Endothelial cell of umbilical vein (primary cell): Measurements from ENCODE around the gene SNUPN. TPM values are rescaled to one million over a fixed set of nuclear protein-coding genes. Genes with fewer than 3 reads are reported as not detected.

Experiments
- BruUV-seq: library from RNA; stranded (reverse); fragments of 400-500 nt; replicated peaks from 2 replicates; lab custom pipeline; 2021; lab: Mats Ljungman, UMichigan
- CTCF ChIA-PET: fragments of 300-600, 350-600 bp; sonication (Branson Sonifier 250); formaldehyde crosslinking; loops from one replicate; lab custom pipeline; 2021; ENCODE audit warnings: antibody characterized with exemption, inconsistent platforms; lab: Charles Lee
- POLR2A ChIA-PET: fragments of 300-600, 350-600 bp; sonication (Branson Sonifier 250); formaldehyde crosslinking; loops from one replicate; lab custom pipeline; 2021; ENCODE audit warnings: antibody characterized with exemption, inconsistent platforms; lab: Charles Lee
- DNase-seq: peaks from one replicate; pipeline ENCODE4 v3.0.0-alpha.2; 2011; ENCODE audit warnings: low read depth, low spot score
- FAIRE-seq: peaks from 2 replicates; lab custom pipeline; 2011; peaks lifted over from hg19 to GRCh38; lab: Jason Lieb, UNC
- H2AFZ ChIP-seq: 2 replicates; pipeline ENCODE4 v1.6.0; 2012; ENCODE audit warnings: low read depth, low read length, control low read depth, inconsistent platforms
- H3K27ac ChIP-seq: 2 replicates; pipeline ENCODE4 v1.5.1; 2011; ENCODE audit warnings: low read depth, mild to moderate bottlenecking, control low read depth, low read length, moderate library complexity; ENCODE audit not compliant: insufficient read depth
- H3K27me3 ChIP-seq, 2 experiments: 2 replicates each; pipeline versions ENCODE4 v1.6.0 to v1.6.1; 2011; ENCODE audit warnings: low read length in 2 of 2, mixed read lengths in 1 of 2; ENCODE audit not compliant: control insufficient read depth in 2 of 2, insufficient read depth in 2 of 2
- H3K36me3 ChIP-seq, 2 experiments: 2 replicates in 1 of 2; 3 replicates in 1 of 2; pipeline ENCODE4 v1.5.1; 2011; ENCODE audit warnings: low read length in 2 of 2, mild to moderate bottlenecking in 1 of 2, moderate library complexity in 1 of 2; ENCODE audit not compliant: control insufficient read depth in 2 of 2, insufficient read depth in 2 of 2; ENCODE audit errors: extremely low read depth in 1 of 2
- H3K4me1 ChIP-seq: 3 replicates; pipeline ENCODE4 v1.5.1; 2011; ENCODE audit warnings: mild to moderate bottlenecking, low read length; ENCODE audit not compliant: control insufficient read depth, insufficient read depth; ENCODE audit errors: extremely low read depth
- H3K4me2 ChIP-seq: 2 replicates; pipeline ENCODE4 v1.6.1; 2011; ENCODE audit warnings: low read length, control low read depth, mixed read lengths; ENCODE audit not compliant: insufficient read depth
- H3K4me3 ChIP-seq, 3 experiments: fragments of 200-600 bp in 1 of 3; sonication (generic), shearing (Covaris generic) in 1 of 3; replicated peaks in 1 of 3; 2 replicates each; pipeline ENCODE4 v1.5.1; 2011 to 2016; ENCODE audit warnings: control low read depth in 3 of 3, low read length in 3 of 3, mild to moderate bottlenecking in 2 of 3, inconsistent platforms in 1 of 3, low read depth in 1 of 3, moderate library complexity in 1 of 3; ENCODE audit not compliant: insufficient read depth in 1 of 3
- H3K79me2 ChIP-seq: 2 replicates; pipeline ENCODE4 v1.6.0; 2012; ENCODE audit warnings: low read length, inconsistent platforms; ENCODE audit not compliant: control insufficient read depth, insufficient read depth
- H3K9ac ChIP-seq: replicated peaks from 2 replicates; pipeline ENCODE3; 2011; ENCODE audit warnings: low read length, control low read depth; ENCODE audit not compliant: insufficient read depth; ENCODE audit errors: extremely low read depth
- H3K9me1 ChIP-seq: replicated peaks from 3 replicates; pipeline ENCODE4 v1.6.0; 2011; ENCODE audit warnings: mild to moderate bottlenecking, low read length; ENCODE audit not compliant: control insufficient read depth, insufficient read depth; ENCODE audit errors: extremely low read depth
- H3K9me3 ChIP-seq: replicated peaks from 2 replicates; pipeline ENCODE4 v1.5.1; 2012; ENCODE audit warnings: low read length, inconsistent platforms; ENCODE audit not compliant: control insufficient read depth, insufficient read depth
- H4K20me1 ChIP-seq: replicated peaks from 2 replicates; pipeline ENCODE3; 2011; ENCODE audit warnings: mild to moderate bottlenecking, low read length; ENCODE audit not compliant: control insufficient read depth, insufficient read depth; ENCODE audit errors: extremely low read depth
- EZH2 ChIP-seq: IDR thresholded peaks from 2 replicates; pipeline ENCODE4 v1.6.1; 2012; ENCODE audit warnings: borderline replicate concordance, low read depth, mild to moderate bottlenecking, moderate library complexity, low read length, inconsistent platforms; ENCODE audit not compliant: severe bottlenecking
- FOS ChIP-seq: IDR thresholded peaks from 2 replicates; pipeline ENCODE4 v1.6.1; 2011; ENCODE audit warnings: mild to moderate bottlenecking, low read length, moderate library complexity, borderline replicate concordance; ENCODE audit not compliant: insufficient read depth
- GATA2 ChIP-seq: IDR thresholded peaks from 2 replicates; pipeline ENCODE4 v1.7.0; 2011; ENCODE audit warnings: low read depth, mild to moderate bottlenecking, moderate library complexity, mixed read lengths, low read length; ENCODE audit not compliant: insufficient read length, insufficient read depth
- JUN ChIP-seq: IDR thresholded peaks from 2 replicates; pipeline ENCODE4 v1.6.1; 2011; ENCODE audit warnings: borderline replicate concordance, low read depth; ENCODE audit not compliant: insufficient read length, insufficient read depth
- MAX ChIP-seq: IDR thresholded peaks from 2 replicates; pipeline ENCODE4 v1.6.1; 2011; ENCODE audit not compliant: insufficient read depth, insufficient read length
- MYC ChIP-seq: IDR thresholded peaks from one replicate; pipeline ENCODE4 v1.6.1; 2011; ENCODE audit warnings: mild to moderate bottlenecking, low read depth, low read length
- POLR2A ChIP-seq: IDR thresholded peaks from 2 replicates; pipeline ENCODE4 v1.6.1; 2012; ENCODE audit warnings: low read depth, mild to moderate bottlenecking, control low read depth, low read length
- POLR2AphosphoS5 ChIP-seq: IDR thresholded peaks from 2 replicates; pipeline ENCODE4 v1.6.1; 2012; ENCODE audit warnings: low read depth, mild to moderate bottlenecking, control low read depth, low read length, moderate library complexity; ENCODE audit not compliant: insufficient read depth
- dilution Hi-C: fragments of 300-500 bp; cut with MboI; formaldehyde crosslinking; loops from one replicate; pipeline ENCODE4 v1.15.0; 2019; ENCODE audit warnings: low sequenced_read_pairs; ENCODE audit not compliant: extremely low pct_ligation_motif_present
- intact Hi-C: fragments of 100-400 bp; cut with micrococcal nuclease; formaldehyde crosslinking; loops from one replicate; pipeline ENCODE4 v1.10.0; 2022
- polyA plus RNA-seq, 4 experiments: library from polyadenylated mRNA; depleted of rRNA in 3 of 4; stranded (reverse) in 3 of 4; unstranded in 1 of 4; fragments of >200 nt; gene quantifications; 2 replicates each; pipeline versions ENCODE4 v1.2.1 to v1.2.3, GENCODE V29; 2011 to 2012; ENCODE audit warnings: missing spikeins in 1 of 4
- total RNA-seq: library from RNA; stranded (reverse); gene quantifications from 2 replicates; pipeline ENCODE4 v1.2.3, GENCODE V29; 2021
- TF ChIP-seq, protein P1 (sequence below), 2 donors: IDR thresholded peaks; 1 replicate in 1 of 2; 2 replicates in 1 of 2; pipeline ENCODE4 v1.5.1; 2011; ENCODE audit warnings: low read length in 2 of 2, mild to moderate bottlenecking in 2 of 2, moderate library complexity in 2 of 2, control low read depth in 1 of 2, inconsistent platforms in 1 of 2, low read depth in 1 of 2; ENCODE audit not compliant: insufficient read depth in 1 of 2; ENCODE audit errors: extremely low read depth in 1 of 2

SNUPN gene
- total and polyA plus RNA-seq, 2 donors (not counting 3 experiments of a cell fraction or from before 2014, with no cell fraction given) = 13.2 to 25.1 TPM

DNA sequence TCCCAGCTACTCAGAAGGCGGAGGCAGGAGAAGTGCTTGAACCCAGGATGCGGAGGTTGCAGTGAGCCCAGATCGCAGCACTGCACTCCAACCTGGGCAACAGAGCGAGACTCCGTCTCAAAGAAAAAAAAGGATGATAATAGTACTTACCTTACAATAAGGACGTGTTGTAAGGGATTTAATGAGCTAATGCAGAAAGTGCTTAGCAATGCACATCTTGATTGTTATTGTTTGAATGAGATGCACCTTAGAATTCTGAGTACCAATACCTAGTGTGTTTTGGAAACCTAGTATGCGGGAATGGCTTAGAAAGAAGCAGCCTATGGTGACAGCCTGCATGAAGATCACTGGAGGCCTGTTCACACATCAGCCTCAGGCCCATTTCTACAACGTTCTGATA is 19.5 kb downstream of the SNUPN start:
- Histone ChIP-seq H3K27me3 (no peaks in the 10 kb centered on the region), H3K9ac (no peak overlapping the region), H3K36me3 (peaks cover 8 to 21% of the 10 kb centered on the region in 2 experiments), H3K9me1 (no peaks in the 10 kb centered on the region), H3K79me2 (no peaks in the 10 kb centered on the region), H3K4me2 (no peak overlapping the region), H2AFZ (no peak overlapping the region), H3K9me3 (no peaks in the 10 kb centered on the region), H3K4me1 (no peaks in the 10 kb centered on the region), H3K27ac (no peak overlapping the region), H3K4me3 (no peak overlapping the region), H4K20me1 (no peaks in the 10 kb centered on the region)
- POLR2A ChIA-PET = no interaction called here
- peak; percentile 31 for FAIRE-seq
- intact Hi-C loops = no loop called here
- DNase-seq = no peak
- CTCF ChIA-PET = interaction anchor here (0.6 to 1.0 kb wide), 2 partner anchors 8 to 97 kb away, joined by 3 read pairs; no protein-coding TSS in a partner anchor
- BruUV-seq = no TSS peak
- TF ChIP-seq EZH2 (no peak), GATA2 (no peak), POLR2AphosphoS5 (no peak), JUN (no peak), FOS (no peak), MAX (no peak), MYC (no peak), POLR2A (no peak)
- TF ChIP-seq, protein P1, sequence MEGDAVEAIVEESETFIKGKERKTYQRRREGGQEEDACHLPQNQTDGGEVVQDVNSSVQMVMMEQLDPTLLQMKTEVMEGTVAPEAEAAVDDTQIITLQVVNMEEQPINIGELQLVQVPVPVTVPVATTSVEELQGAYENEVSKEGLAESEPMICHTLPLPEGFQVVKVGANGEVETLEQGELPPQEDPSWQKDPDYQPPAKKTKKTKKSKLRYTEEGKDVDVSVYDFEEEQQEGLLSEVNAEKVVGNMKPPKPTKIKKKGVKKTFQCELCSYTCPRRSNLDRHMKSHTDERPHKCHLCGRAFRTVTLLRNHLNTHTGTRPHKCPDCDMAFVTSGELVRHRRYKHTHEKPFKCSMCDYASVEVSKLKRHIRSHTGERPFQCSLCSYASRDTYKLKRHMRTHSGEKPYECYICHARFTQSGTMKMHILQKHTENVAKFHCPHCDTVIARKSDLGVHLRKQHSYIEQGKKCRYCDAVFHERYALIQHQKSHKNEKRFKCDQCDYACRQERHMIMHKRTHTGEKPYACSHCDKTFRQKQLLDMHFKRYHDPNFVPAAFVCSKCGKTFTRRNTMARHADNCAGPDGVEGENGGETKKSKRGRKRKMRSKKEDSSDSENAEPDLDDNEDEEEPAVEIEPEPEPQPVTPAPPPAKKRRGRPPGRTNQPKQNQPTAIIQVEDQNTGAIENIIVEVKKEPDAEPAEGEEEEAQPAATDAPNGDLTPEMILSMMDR (IDR thresholded peaks at IDR 0.05; ENCODE audit: extremely low read depth in 1 of 2, insufficient read depth in 1 of 2, low read depth in 1 of 2, low read length in 2 of 2) = no peak
- dilution Hi-C loops = no loop called here
